NT2/D1 (cell line): ENCODE measurements around the gene STX8.

Source experiments
- SUZ12 ChIP-seq: IDR thresholded peaks from 2 replicates; pipeline ENCODE4 v1.6.1; 2011; ENCODE audit not compliant: insufficient read length, insufficient read depth; ENCODE audit errors: extremely low read depth
- YY1 ChIP-seq: IDR thresholded peaks from 2 replicates; pipeline ENCODE4 v1.6.1; 2011; ENCODE audit not compliant: insufficient read length, insufficient read depth

GRCh38 chr17:9533441-9533840, 42.2 kb downstream of the STX8 start:
- TF ChIP-seq YY1 (no peak), SUZ12 (no peak)
